GM23338 (cell line): Measurements from ENCODE around the gene COX6B1. TPM values are rescaled to one million over a fixed set of nuclear protein-coding genes. Genes with fewer than 3 reads are reported as not detected.

Experiments used
- ATAC-seq: fragments of 200-7000 bp; cut with Tn5 transposase; 3 replicates; pipeline ENCODE4 v1.9.1; 2020
- DNase-seq: peaks from one replicate; pipeline ENCODE4 v3.0.0-alpha.2; 2015; ENCODE audit warnings: low spot score
- H2AFZ ChIP-seq: fragments of 200-600 bp; sonication (generic); 2 replicates; pipeline ENCODE4 v1.8.0; 2016; ENCODE audit warnings: antibody characterized with exemption, mild to moderate bottlenecking, moderate library complexity
- H3F3A ChIP-seq: fragments of 200-600 bp; sonication (generic); replicated peaks from 2 replicates; pipeline ENCODE4 v1.8.0; 2017; ENCODE audit warnings: antibody characterized with exemption, mixed run types, low read depth
- H3K27ac ChIP-seq: fragments of 200-600 bp; sonication (generic); 2 replicates; pipeline ENCODE4 v1.6.1; 2016; ENCODE audit warnings: low read depth
- H3K27me3 ChIP-seq: fragments of 200-600 bp; sonication (generic); 2 replicates; pipeline ENCODE4 v1.8.0; 2016; ENCODE audit warnings: mild to moderate bottlenecking, mixed run types, moderate library complexity; ENCODE audit not compliant: insufficient read depth
- H3K36me3 ChIP-seq: fragments of 200-600 bp; sonication (generic); 2 replicates; pipeline ENCODE4 v1.8.0; 2016; ENCODE audit warnings: mild to moderate bottlenecking; ENCODE audit not compliant: insufficient read depth
- H3K4me1 ChIP-seq: fragments of 200-600 bp; sonication (generic); 2 replicates; pipeline ENCODE4 v1.8.0; 2016; ENCODE audit warnings: mild to moderate bottlenecking, moderate library complexity; ENCODE audit not compliant: insufficient read depth
- H3K4me2 ChIP-seq: fragments of 200-600 bp; sonication (generic); 2 replicates; pipeline ENCODE4 v1.7.1; 2017; ENCODE audit warnings: mixed run types
- H3K4me3 ChIP-seq: fragments of 200-600 bp; sonication (generic); 2 replicates; pipeline ENCODE4 v1.6.1; 2016; ENCODE audit warnings: mixed run types
- H3K79me2 ChIP-seq: fragments of 200-600 bp; sonication (generic); replicated peaks from 2 replicates; pipeline ENCODE4 v1.8.0; 2017; ENCODE audit warnings: mild to moderate bottlenecking; ENCODE audit not compliant: insufficient read depth
- H3K9me2 ChIP-seq: fragments of 200-600 bp; sonication (generic); 2 replicates; pipeline ENCODE4 v1.8.0; 2017; ENCODE audit not compliant: insufficient read depth
- H4K20me1 ChIP-seq: fragments of 200-600 bp; sonication (generic); replicated peaks from 2 replicates; pipeline ENCODE4 v1.8.0; 2017; ENCODE audit warnings: mild to moderate bottlenecking; ENCODE audit not compliant: insufficient read depth
- H3K27ac Mint-ChIP-seq: 2 replicates; pipeline ENCODE4 v1.8.0; 2020; ENCODE audit warnings: inconsistent platforms, mild to moderate bottlenecking, moderate library complexity, mixed read lengths
- H3K27me3 Mint-ChIP-seq: 3 replicates; pipeline ENCODE4 v1.8.0; 2022; ENCODE audit warnings: low read depth, mild to moderate bottlenecking, moderate library complexity, mixed read lengths, inconsistent platforms; ENCODE audit not compliant: insufficient read depth, poor library complexity
- H3K36me3 Mint-ChIP-seq: 3 replicates; pipeline ENCODE4 v1.8.0; 2021; ENCODE audit warnings: low read depth, mild to moderate bottlenecking, inconsistent platforms, moderate library complexity, mixed read lengths
- H3K4me1 Mint-ChIP-seq: 3 replicates; pipeline ENCODE4 v1.8.0; 2020; ENCODE audit warnings: mild to moderate bottlenecking, inconsistent platforms, mixed read lengths
- H3K4me3 Mint-ChIP-seq: 3 replicates; pipeline ENCODE4 v1.8.0; 2021; ENCODE audit warnings: moderate library complexity, mild to moderate bottlenecking, inconsistent platforms, mixed read lengths
- H3K9me3 Mint-ChIP-seq: 3 replicates; pipeline ENCODE4 v1.8.0; 2020; ENCODE audit warnings: moderate library complexity, mild to moderate bottlenecking, inconsistent platforms, mixed read lengths
- CREB1 ChIP-seq: fragments of 250-450 bp; sonication (Bioruptor Pico); IDR thresholded peaks from 2 replicates; pipeline ENCODE4 v1.5.0; 2020; ENCODE audit warnings: low read depth, mild to moderate bottlenecking, moderate library complexity
- CTCF ChIP-seq, 2 experiments: fragments of 200-600 bp in 1 of 2; sonication (generic) in 1 of 2; conservative IDR thresholded peaks; 2 replicates each; pipeline versions ENCODE4 v1.5.1 to v1.6.1; 2016 to 2017; ENCODE audit warnings: antibody characterized with exemption in 2 of 2, low read depth in 2 of 2, mild to moderate bottlenecking in 2 of 2, moderate library complexity in 1 of 2
- EZH2phosphoT487 ChIP-seq: fragments of 200-600 bp; sonication (generic); IDR thresholded peaks from one replicate; pipeline ENCODE4 v1.8.1; 2018; ENCODE audit warnings: antibody characterized with exemption; ENCODE audit not compliant: unreplicated experiment
- JUNB ChIP-seq: IDR thresholded peaks from one replicate; pipeline ENCODE4 v1.6.1; 2016; ENCODE audit warnings: antibody characterized with exemption; ENCODE audit not compliant: unreplicated experiment
- NANOG ChIP-seq: IDR thresholded peaks from 2 replicates; pipeline ENCODE4 v1.6.1; 2016; ENCODE audit warnings: antibody characterized with exemption, borderline replicate concordance
- REST ChIP-seq: IDR thresholded peaks from one replicate; pipeline ENCODE4 v1.6.1; 2018; ENCODE audit warnings: antibody characterized with exemption; ENCODE audit not compliant: unreplicated experiment
- STAT1 ChIP-seq: IDR thresholded peaks from one replicate; pipeline ENCODE4 v1.6.1; 2016; ENCODE audit warnings: antibody characterized with exemption; ENCODE audit not compliant: unreplicated experiment
- polyA plus RNA-seq: library from polyadenylated mRNA; unstranded; fragments of >200 nt; fragmentation: Nextera tagmentation; extraction: Ambion mirVana; gene quantifications from 2 replicates; pipeline ENCODE4 v1.2.1, GENCODE V29; 2016
- total RNA-seq: library from RNA; depleted of rRNA; stranded (reverse); fragments of >200 nt; shearing (Covaris generic); gene quantifications from 2 replicates; pipeline ENCODE4 v1.2.3, GENCODE V29; 2014

The COX6B1 gene
- total and polyA plus RNA-seq, 2 experiments from 2014 or later: 564 to 1,532 TPM

- TF ChIP-seq REST (no peak), CTCF (conservative IDR thresholded peaks at IDR 0.05; ENCODE audit: low read depth in 2 of 2) (no peak), EZH2phosphoT487 (no peak), STAT1 (no peak), CREB1 (no peak), NANOG (no peak)
Observed at GRCh38 chr19:35666251-35666913, 18.3 kb downstream of the COX6B1 start, which contains the start of gene UPK1A (continued).

- Mint-ChIP-seq H3K27ac (no peak overlapping the region), H3K4me3 (no peak overlapping the region), H3K4me1 (peaks cover 6% of the 10 kb centered on the region; the same call in 2 of the 3 replicates), H3K9me3 (no peaks in the 10 kb centered on the region; the same call in 2 of the 3 replicates), H3K27me3 (peaks cover 11% of the 10 kb centered on the region), H3K36me3 (no peaks in the 10 kb centered on the region)
- Histone ChIP-seq H3K4me2 (no peak overlapping the region), H3K27me3 (no peaks in the 10 kb centered on the region), H3K4me1 (no peaks in the 10 kb centered on the region; the same call in 1 of the 2 replicates), H3K4me3 (no peak overlapping the region), H3K9me2 (no peaks in the 10 kb centered on the region), H2AFZ (no peak overlapping the region), H3K36me3 (no peaks in the 10 kb centered on the region), H3F3A (0 out of 2 replicates have a peak, but pooled peaks cover 3% of the 10 kb centered on the region), H3K79me2 (no peaks in the 10 kb centered on the region), H3K27ac (no peak overlapping the region), H4K20me1 (no peaks in the 10 kb centered on the region)
- DNase-seq (no peak), ATAC-seq (no peak)
- TF ChIP-seq JUNB (no peak), REST (no peak)
Observed at GRCh38 chr19:35669566-35669965, 21.4 kb downstream of the COX6B1 start.
